K562 (cell line): ENCODE measurements around the gene SNRNP40. TPM values are rescaled to one million over a fixed set of nuclear protein-coding genes. Genes with fewer than 3 reads are reported as not detected.

Experiments used
- AFF4 ChIP-seq: sonication (generic); formaldehyde crosslinking; IDR thresholded peaks from 2 replicates; pipeline ENCODE4 v1.8.0; 2023; ENCODE audit warnings: mild to moderate bottlenecking, missing genetic modification reagents
- C11orf30 ChIP-seq: fragments of 450-650 bp; IDR thresholded peaks from 2 replicates; pipeline ENCODE4 v1.6.1; 2016; ENCODE audit warnings: low read depth, mild to moderate bottlenecking
- CBX3 ChIP-seq, 2 experiments: IDR thresholded peaks; 1 replicate in 1 of 2; 2 replicates in 1 of 2; pipeline ENCODE4 v1.6.1; 2012; ENCODE audit warnings: inconsistent platforms in 2 of 2, low read length in 2 of 2, borderline replicate concordance in 1 of 2, control low read depth in 1 of 2
- CHCHD3 ChIP-seq: fragments of 250-450 bp; sonication (Bioruptor Pico); IDR thresholded peaks from 2 replicates; pipeline ENCODE4 v2.1.2; 2022; ENCODE audit warnings: mild to moderate bottlenecking
- DNMT1 ChIP-seq: fragments of 450-650 bp; IDR thresholded peaks from 2 replicates; pipeline ENCODE4 v1.6.1; 2016; ENCODE audit warnings: antibody characterized with exemption, mild to moderate bottlenecking
- ID3 ChIP-seq, 2 experiments: fragments of 250-450 bp in 1 of 2; fragments of 450-650 bp in 1 of 2; sonication (Bioruptor Pico) in 1 of 2; IDR thresholded peaks; 2 replicates each; pipeline versions ENCODE4 v1.6.1 to v1.8.0; 2016 to 2021; ENCODE audit warnings: mild to moderate bottlenecking in 2 of 2, moderate library complexity in 2 of 2, missing compliant biosample characterization in 1 of 2, missing genetic modification characterization in 1 of 2
- KLF10 ChIP-seq: fragments of 250-450 bp; sonication (Bioruptor Pico); IDR thresholded peaks from 2 replicates; pipeline ENCODE4 v1.6.1; 2021; ENCODE audit warnings: matching md5 sums
- NCOA6 ChIP-seq: fragments of 450-650 bp; IDR thresholded peaks from 2 replicates; pipeline ENCODE4 v1.6.1; 2017; ENCODE audit warnings: mild to moderate bottlenecking
- NFE2 ChIP-seq: IDR thresholded peaks from 2 replicates; pipeline ENCODE4 v1.6.1; 2014; ENCODE audit warnings: antibody characterized with exemption, low read depth
- RAD21 ChIP-seq, 2 experiments: fragments of 250-450 bp in 1 of 2; fragments of 450-650 bp in 1 of 2; sonication (Bioruptor Pico) in 1 of 2; formaldehyde crosslinking in 1 of 2; IDR thresholded peaks in 1 of 2; conservative IDR thresholded peaks in 1 of 2; 2 replicates each; pipeline versions ENCODE4 v1.4.0 to v1.8.0; 2020 to 2022; ENCODE audit warnings: mild to moderate bottlenecking in 2 of 2, moderate library complexity in 1 of 2
- RREB1 ChIP-seq: fragments of 250-450 bp; sonication (Bioruptor Pico); IDR thresholded peaks from 2 replicates; pipeline ENCODE4 v1.4.0; 2020
- SLC30A9 ChIP-seq: fragments of 250-450 bp; sonication (Bioruptor Pico); IDR thresholded peaks from 2 replicates; pipeline ENCODE4 v1.8.0; 2022; ENCODE audit warnings: mild to moderate bottlenecking, moderate library complexity
- ZBTB1 ChIP-seq: sonication (generic); formaldehyde crosslinking; IDR thresholded peaks from 2 replicates; pipeline ENCODE4 v1.8.1; 2023; ENCODE audit warnings: missing genetic modification reagents, low read depth, mild to moderate bottlenecking, borderline replicate concordance
- ZNF280B ChIP-seq: fragments of 250-450 bp; sonication (Bioruptor Pico); IDR thresholded peaks from 2 replicates; pipeline ENCODE4 v1.5.1; 2021; ENCODE audit warnings: mild to moderate bottlenecking
- ZNF316 ChIP-seq: fragments of 450-650 bp; IDR thresholded peaks from 2 replicates; pipeline ENCODE4 v1.6.1; 2016
- ZNF354B ChIP-seq: fragments of 250-450 bp; sonication (Bioruptor Pico); IDR thresholded peaks from 2 replicates; pipeline ENCODE4 v1.4.0; 2020
- ZNF785 ChIP-seq: fragments of 250-450 bp; sonication (Bioruptor Pico); IDR thresholded peaks from 2 replicates; pipeline ENCODE4 v1.4.0; 2020; ENCODE audit warnings: mild to moderate bottlenecking
- polyA plus RNA-seq, 8 experiments: library from polyadenylated mRNA; depleted of rRNA in 4 of 8; stranded (reverse) in 5 of 8; unstranded in 3 of 8; fragments of >200 nt; fragmentation: Nextera tagmentation in 2 of 8; fragmentation: Illumina TruSeq in 1 of 8; extraction: Ambion mirVana in 2 of 8; extraction: Trizol in 1 of 8; gene quantifications; 2 replicates each; pipeline versions ENCODE4 v1.2.1 to v1.2.3, GENCODE V29; 2011 to 2014; ENCODE audit warnings: inconsistent platforms in 1 of 8, missing spikeins in 1 of 8
- total RNA-seq, 7 experiments: library from RNA; depleted of rRNA in 6 of 7; stranded (reverse); fragments of >200 nt in 6 of 7; fragmentation: Illumina TruSeq in 2 of 7; extraction: Trizol in 2 of 7; gene quantifications; 2 replicates each; pipeline versions ENCODE4 v1.2.1 to v1.2.3, GENCODE V29; 2011 to 2021; ENCODE audit warnings: low replicate concordance in 1 of 7

The SNRNP40 gene
- total and polyA plus RNA-seq, 9 of the 15 experiments (the other 6 are each of a cell fraction or from before 2014, with no cell fraction given), result 48.7 to 278 (median 163) TPM

GRCh38 chr1:31228986-31229385 is 67.6 kb downstream of the SNRNP40 start (continued):
- TF ChIP-seq ZNF354B (CRISPR knock-in tag) (no peak), ZNF316 (no peak), DNMT1 (no peak), ID3 (CRISPR knock-in tag; IDR thresholded peaks at IDR 0.05) (no peak), ID3 (tag; IDR thresholded peaks at IDR 0.05) (no peak), NFE2 (peak; percentile 35; the same call in 1 of the 2 replicates), RREB1 (CRISPR knock-in tag) (no peak), RAD21 (CRISPR knock-in tag; conservative IDR thresholded peaks at IDR 0.05 in 1 of 2, IDR thresholded peaks at IDR 0.05 in 1 of 2) (no peak), NCOA6 (no peak), KLF10 (CRISPR knock-in tag) (no peak), ZNF785 (CRISPR knock-in tag) (no peak), CHCHD3 (no peak), ZNF280B (CRISPR knock-in tag) (no peak), CBX3 (IDR thresholded peaks at IDR 0.05; ENCODE audit: borderline replicate concordance in 1 of 2, low read length in 2 of 2) (no peak), SLC30A9 (no peak), AFF4 (CRISPR knock-in tag) (no peak), ZBTB1 (CRISPR knock-in tag) (no peak), C11orf30 (0 out of 2 replicates have a peak, but pooled peaks have one; percentile 18)
